GM19455 (cell line): ENCODE measurements around the gene PHACTR3.

Experiments
- ATAC-seq: cut with Tn5 transposase; IDR thresholded peaks from one replicate; pipeline ENCODE4 v1.9.1; 2021; ENCODE audit not compliant: unreplicated experiment

Gene PHACTR3

GRCh38 chr20:59588236-59588855 is 16.0 kb upstream of the PHACTR3 start:
- no peak for ATAC-seq

- no peak for ATAC-seq
Observed at GRCh38 chr20:59589086-59589684, 15.2 kb upstream of the PHACTR3 start.

- ATAC-seq, result no peak
Observed at GRCh38 chr20:59591061-59591460, 13.3 kb upstream of the PHACTR3 start.

GRCh38 chr20:59596690-59597089 is 7.7 kb upstream of the PHACTR3 start:
- no peak for ATAC-seq

- no peak for ATAC-seq
Observed at GRCh38 chr20:59597240-59597639, 7.1 kb upstream of the PHACTR3 start.

GRCh38 chr20:59598625-59599310 is 5.6 kb upstream of the PHACTR3 start:
- ATAC-seq, result no peak

GRCh38 chr20:59599941-59600340 is 4.4 kb upstream of the PHACTR3 start:
- no peak for ATAC-seq

- no peak for ATAC-seq
Observed at GRCh38 chr20:59600472-59600871, 3.9 kb upstream of the PHACTR3 start.

- no peak for ATAC-seq
Observed at GRCh38 chr20:59602546-59603080, 1.7 kb upstream of the PHACTR3 start.

GRCh38 chr20:59603176-59603575 is 1.2 kb upstream of the PHACTR3 start:
- no peak for ATAC-seq

GRCh38 chr20:59604741-59605600 is 631 bp downstream of the PHACTR3 start:
- no peak for ATAC-seq

- no peak for ATAC-seq
Observed at GRCh38 chr20:59605601-59606364, 1.4 kb downstream of the PHACTR3 start.

GRCh38 chr20:59606566-59606965 is 2.2 kb downstream of the PHACTR3 start:
- no peak for ATAC-seq

GRCh38 chr20:59608396-59608795 is 4.1 kb downstream of the PHACTR3 start:
- no peak for ATAC-seq

GRCh38 chr20:59608871-59609270 is 4.5 kb downstream of the PHACTR3 start:
- no peak for ATAC-seq

GRCh38 chr20:59611286-59611685 is 6.9 kb downstream of the PHACTR3 start:
- ATAC-seq, result no peak

GRCh38 chr20:59613861-59614260 is 9.5 kb downstream of the PHACTR3 start:
- no peak for ATAC-seq

GRCh38 chr20:59614714-59615113 is 10.4 kb downstream of the PHACTR3 start:
- no peak for ATAC-seq

GRCh38 chr20:59616306-59616705 is 12.0 kb downstream of the PHACTR3 start:
- no peak for ATAC-seq

- ATAC-seq, result no peak
Observed at GRCh38 chr20:59617221-59617620, 12.9 kb downstream of the PHACTR3 start.
